Measurements from ENCODE around the gene STK38L. TPM values are rescaled to one million over a fixed set of nuclear protein-coding genes. Genes with fewer than 3 reads are reported as not detected.

STK38L gene
- total and polyA plus RNA-seq, 9 of the 15 experiments (the other 6 are each of a cell fraction or from before 2014, with no cell fraction given): 2.6 to 10.7 (median 6.9) TPM

- ATAC-seq: no peak
- FAIRE-seq: no peak
- CTCF ChIA-PET (ENCODE audit: low intra/inter-chr PET ratio): no interaction called here
- WGBS (ENCODE audit: insufficient coverage, low coverage, missing lambda C conversion rate): 3% methylated on average over 2 of the region's 3 CpGs
- intact Hi-C loops (cut with micrococcal nuclease): no loop called here
- Histone ChIP-seq H3K4me1 (replicated peaks in 1 of 2; ENCODE audit: control insufficient read depth in 2 of 2, insufficient read depth in 2 of 2, low read length in 2 of 2) (no peaks in the 10 kb centered on the region), H3K9me3 (replicated peaks; ENCODE audit: control insufficient read depth, insufficient read depth, low read depth, low read length) (no peaks in the 10 kb centered on the region), H4K20me1 (replicated peaks; ENCODE audit: control insufficient read depth, insufficient read depth, low read length) (no peaks in the 10 kb centered on the region), H3K27ac (ENCODE audit: extremely low read depth, low read depth, low read length) (no peak overlapping the region), H3K36me3 (ENCODE audit: control insufficient read depth, insufficient read depth, low read length) (no peaks in the 10 kb centered on the region), H3K27me3 (ENCODE audit: control insufficient read depth in 2 of 2, insufficient read depth in 2 of 2, low read length in 2 of 2) (no peaks in the 10 kb centered on the region), H3K9ac (ENCODE audit: insufficient read depth in 1 of 2, low read depth in 2 of 2, low read length in 2 of 2) (no peak overlapping the region), H3K79me2 (ENCODE audit: control insufficient read depth, insufficient read depth, low read length) (no peaks in the 10 kb centered on the region), H2AFZ (ENCODE audit: low read depth, low read length) (no peak overlapping the region), H3K9me1 (ENCODE audit: control insufficient read depth, insufficient read depth, low read length) (no peaks in the 10 kb centered on the region), H3K4me2 (ENCODE audit: insufficient read depth, low read length) (no peak overlapping the region), H3K4me3 (no peak overlapping the region)
- TF ChIP-seq ZNF436 (CRISPR knock-in tag; IDR thresholded peaks at IDR 0.05): no peak
- TF ChIP-seq ZHX1 (conservative IDR thresholded peaks at IDR 0.05; ENCODE audit: low read length): no peak
- TF ChIP-seq ETS2 (tag; IDR thresholded peaks at IDR 0.05; ENCODE audit: borderline replicate concordance, poor library complexity, severe bottlenecking): no peak
- TF ChIP-seq NR3C1 (CRISPR knock-in tag; IDR thresholded peaks at IDR 0.05): no peak
- no peak for TF ChIP-seq GABPA (tag; conservative IDR thresholded peaks at IDR 0.05; ENCODE audit: low read depth)
- TF ChIP-seq TEAD2 (tag; IDR thresholded peaks at IDR 0.05): no peak
- TF ChIP-seq ZBTB12 (CRISPR knock-in tag; IDR thresholded peaks at IDR 0.05): no peak
- DNase-seq (ENCODE audit: extremely low read depth in 1 of 4, low spot score in 3 of 4): no peak
- in situ Hi-C loops (cut with MboI): no loop called here
- no TSS peak for BruUV-seq (replicated peaks)
- POLR2A ChIA-PET: no interaction called here
Observed at GRCh38 chr12:27359578-27360340, 115.7 kb downstream of the STK38L start.

Data from K562 (cell line).